PC-9 (cell line): ENCODE data around the gene LMO7.

ENCODE experiments used
- EZH2 ChIP-seq: fragments of 200-600 bp; sonication (generic); IDR thresholded peaks from 2 replicates; pipeline ENCODE4 v1.8.0; 2017; ENCODE audit warnings: antibody characterized with exemption, low read depth
- TF ChIP-seq, protein P1 (sequence below): fragments of 200-600 bp; sonication (generic); conservative IDR thresholded peaks from 2 replicates; pipeline ENCODE4 v1.6.1; 2017; ENCODE audit warnings: mixed run types, antibody characterized with exemption, mild to moderate bottlenecking, moderate library complexity

DNA sequence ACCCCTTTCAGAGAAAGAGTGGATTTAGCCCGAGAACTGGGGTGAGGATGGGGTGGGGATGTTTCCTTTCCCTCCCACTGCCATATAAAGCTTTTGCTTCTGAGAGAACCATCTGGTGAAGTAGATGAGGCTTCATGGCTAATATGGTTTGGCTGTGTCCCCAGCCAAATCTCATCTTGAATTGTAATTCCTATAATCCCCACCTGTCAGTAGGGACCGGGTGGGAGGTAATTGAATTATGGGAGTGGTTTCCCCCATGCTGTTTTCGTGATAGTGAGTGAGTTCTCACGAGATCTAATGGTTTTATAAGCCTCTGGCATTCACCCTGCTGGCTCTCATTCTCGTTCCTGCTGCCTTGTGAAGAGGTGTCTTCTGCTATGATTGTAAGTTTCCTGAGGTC is 270.9 kb downstream of the LMO7 start:
- TF ChIP-seq, protein P1, sequence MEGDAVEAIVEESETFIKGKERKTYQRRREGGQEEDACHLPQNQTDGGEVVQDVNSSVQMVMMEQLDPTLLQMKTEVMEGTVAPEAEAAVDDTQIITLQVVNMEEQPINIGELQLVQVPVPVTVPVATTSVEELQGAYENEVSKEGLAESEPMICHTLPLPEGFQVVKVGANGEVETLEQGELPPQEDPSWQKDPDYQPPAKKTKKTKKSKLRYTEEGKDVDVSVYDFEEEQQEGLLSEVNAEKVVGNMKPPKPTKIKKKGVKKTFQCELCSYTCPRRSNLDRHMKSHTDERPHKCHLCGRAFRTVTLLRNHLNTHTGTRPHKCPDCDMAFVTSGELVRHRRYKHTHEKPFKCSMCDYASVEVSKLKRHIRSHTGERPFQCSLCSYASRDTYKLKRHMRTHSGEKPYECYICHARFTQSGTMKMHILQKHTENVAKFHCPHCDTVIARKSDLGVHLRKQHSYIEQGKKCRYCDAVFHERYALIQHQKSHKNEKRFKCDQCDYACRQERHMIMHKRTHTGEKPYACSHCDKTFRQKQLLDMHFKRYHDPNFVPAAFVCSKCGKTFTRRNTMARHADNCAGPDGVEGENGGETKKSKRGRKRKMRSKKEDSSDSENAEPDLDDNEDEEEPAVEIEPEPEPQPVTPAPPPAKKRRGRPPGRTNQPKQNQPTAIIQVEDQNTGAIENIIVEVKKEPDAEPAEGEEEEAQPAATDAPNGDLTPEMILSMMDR: no peak
- no peak for TF ChIP-seq EZH2
